Transverse colon (tissue), 4 donors: ENCODE measurements around the gene KRTAP16-1. TPM values are rescaled to one million over a fixed set of nuclear protein-coding genes. Genes with fewer than 3 reads are reported as not detected.

Experiments used
- DNase-seq: peaks from one replicate; pipeline ENCODE4 v3.0.0-alpha.2; 2019
- H3K27ac ChIP-seq, 4 donors: fragments of 200-600 bp; sonication (generic); 2 replicates each; pipeline ENCODE4 v1.5.1; 2016 to 2018; ENCODE audit warnings: inconsistent platforms in 4 of 4
- H3K27me3 ChIP-seq: fragments of 200-600 bp; sonication (generic); 2 replicates; pipeline ENCODE4 v1.5.1; 2017; ENCODE audit warnings: inconsistent platforms
- H3K36me3 ChIP-seq, 4 donors: fragments of 200-600 bp; sonication (generic); 2 replicates each; pipeline ENCODE4 v1.5.1; 2017 to 2019; ENCODE audit warnings: inconsistent platforms in 4 of 4
- H3K4me1 ChIP-seq, 4 donors: fragments of 200-600 bp; sonication (generic); 2 replicates each; pipeline ENCODE4 v1.5.1; 2017 to 2020; ENCODE audit warnings: inconsistent platforms in 4 of 4
- H3K4me3 ChIP-seq, 4 donors: fragments of 200-600 bp; sonication (generic); 1 replicate in 1 of 4; 2 replicates in 3 of 4; pipeline versions ENCODE4 v1.5.1 to v1.6.1; 2017 to 2019; ENCODE audit warnings: inconsistent platforms in 4 of 4
- H3K9me3 ChIP-seq, 2 donors: fragments of 200-600 bp; sonication (generic); 2 replicates each; pipeline ENCODE4 v1.5.1; 2017 to 2019; ENCODE audit warnings: inconsistent platforms in 2 of 2
- EP300 ChIP-seq: sonication (generic); formaldehyde crosslinking; IDR thresholded peaks from one replicate; pipeline ENCODE4 v1.6.1; 2017; ENCODE audit warnings: antibody characterized with exemption, low read depth
- POLR2A ChIP-seq: fragments of 450-650 bp; IDR thresholded peaks from one replicate; pipeline ENCODE4 v1.6.1; 2016; ENCODE audit warnings: antibody characterized with exemption, mild to moderate bottlenecking, moderate library complexity
- POLR2AphosphoS5 ChIP-seq, 3 donors: sonication (generic); formaldehyde crosslinking; IDR thresholded peaks; one replicate each; pipeline ENCODE4 v1.6.1; 2016; ENCODE audit warnings: antibody characterized with exemption in 3 of 3
- WGBS, 2 donors: methylation state at CpG; one replicate each; pipeline ENCODE4 v1.1.5; 2018; ENCODE audit warnings: low coverage in 1 of 2; 5-methylcytosine and 5-hydroxymethylcytosine counted together
- in situ Hi-C, 4 donors: fragments of 200-750 bp; cut with MboI; loops; one replicate each; pipeline versions ENCODE4 v1.15.0 to v1.15.1; 2017; ENCODE audit warnings: low sequenced_read_pairs in 3 of 4, low pct_ligation_motif_present in 1 of 4, low pct_unique_long_range_greater_than_20kb in 1 of 4
- intact Hi-C: fragments of 100-400 bp; cut with DNase I; formaldehyde crosslinking; loops from one replicate; pipeline ENCODE4 v1.15.1; 2023; ENCODE audit warnings: low total_unique reads
- total RNA-seq, 4 donors: library from RNA; depleted of rRNA; stranded (reverse); fragments of >200 nt; gene quantifications; one replicate each; pipeline ENCODE4 v1.1.0, GENCODE V29; 2016
- TF ChIP-seq, protein P1 (sequence below), 5 experiments: fragments of 200-600 bp in 3 of 5; fragments of 450-650 bp in 2 of 5; sonication (generic) in 3 of 5; IDR thresholded peaks; 1 replicate in 2 of 5; 2 replicates in 3 of 5; pipeline ENCODE4 v1.5.1; 2016 to 2017; ENCODE audit warnings: antibody characterized with exemption in 5 of 5, inconsistent platforms in 3 of 5, mild to moderate bottlenecking in 2 of 5, moderate library complexity in 1 of 5

Gene KRTAP16-1
- total RNA-seq, 4 donors from 2014 or later: not detected

DNA sequence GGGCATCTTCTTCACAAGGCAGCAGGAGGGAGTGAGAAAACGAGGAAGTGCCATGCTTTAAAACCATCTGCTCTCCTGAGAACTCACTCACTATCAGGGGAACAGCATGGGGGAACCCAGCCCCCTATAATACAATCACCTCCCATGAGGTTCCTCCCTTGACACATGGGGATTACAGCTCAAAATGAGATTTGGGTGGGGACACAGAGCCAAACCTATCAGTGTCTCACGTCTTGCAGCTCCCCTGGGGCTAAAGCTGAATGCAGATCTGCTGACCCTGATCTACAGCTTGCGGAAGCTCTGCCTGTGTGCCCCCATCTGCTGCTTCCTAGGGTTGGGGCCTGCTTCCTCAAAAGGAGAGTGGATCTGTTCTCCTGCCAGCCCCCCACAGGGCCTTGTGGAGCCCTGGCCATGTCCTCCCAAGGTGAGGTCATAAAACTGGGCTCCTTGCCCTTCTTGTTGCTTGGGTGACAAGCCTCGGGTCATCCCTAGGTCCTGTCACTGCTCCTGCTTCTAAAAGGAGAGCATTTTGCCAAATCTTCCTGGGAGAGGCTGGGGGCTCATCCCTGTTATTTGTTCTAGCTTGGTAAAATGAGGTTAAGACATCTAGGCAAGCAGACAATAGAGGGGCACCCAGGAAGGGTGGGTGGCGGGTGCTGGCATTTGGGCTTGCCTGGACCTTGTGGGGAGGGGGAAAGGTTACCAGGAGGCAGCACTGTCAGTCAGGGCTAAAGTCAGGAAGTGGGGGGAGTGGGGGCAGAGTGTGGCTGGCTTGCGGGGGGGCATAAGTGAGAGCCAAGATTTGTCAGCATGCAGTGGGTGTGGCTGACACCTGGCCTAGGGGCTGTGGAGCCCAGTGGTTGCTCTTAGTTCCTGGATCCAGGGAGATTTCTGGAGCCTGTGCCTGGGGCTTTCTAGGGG, 25.5 kb upstream of the KRTAP16-1 start:
- Histone ChIP-seq H3K4me3 (no peak overlapping the region), H3K27ac (no peak overlapping the region), H3K27me3 (no peaks in the 10 kb centered on the region), H3K9me3 (no peaks in the 10 kb centered on the region), H3K4me1 (peaks cover 0 to under 1% (median 0%) of the 10 kb centered on the region in 4 donors), H3K36me3 (no peaks in the 10 kb centered on the region)
- in situ Hi-C loops (loop anchor here in 1 of 4 donors (25.0 kb wide), 1 partner anchor 522 kb away; the partner anchor contains the start of gene KRT10), intact Hi-C loops (no loop called here)
- 61 to 77% methylated on average over 3 to 6 of the region's 6 CpGs for WGBS, 2 donors
- no peak for DNase-seq
- TF ChIP-seq, protein P1, sequence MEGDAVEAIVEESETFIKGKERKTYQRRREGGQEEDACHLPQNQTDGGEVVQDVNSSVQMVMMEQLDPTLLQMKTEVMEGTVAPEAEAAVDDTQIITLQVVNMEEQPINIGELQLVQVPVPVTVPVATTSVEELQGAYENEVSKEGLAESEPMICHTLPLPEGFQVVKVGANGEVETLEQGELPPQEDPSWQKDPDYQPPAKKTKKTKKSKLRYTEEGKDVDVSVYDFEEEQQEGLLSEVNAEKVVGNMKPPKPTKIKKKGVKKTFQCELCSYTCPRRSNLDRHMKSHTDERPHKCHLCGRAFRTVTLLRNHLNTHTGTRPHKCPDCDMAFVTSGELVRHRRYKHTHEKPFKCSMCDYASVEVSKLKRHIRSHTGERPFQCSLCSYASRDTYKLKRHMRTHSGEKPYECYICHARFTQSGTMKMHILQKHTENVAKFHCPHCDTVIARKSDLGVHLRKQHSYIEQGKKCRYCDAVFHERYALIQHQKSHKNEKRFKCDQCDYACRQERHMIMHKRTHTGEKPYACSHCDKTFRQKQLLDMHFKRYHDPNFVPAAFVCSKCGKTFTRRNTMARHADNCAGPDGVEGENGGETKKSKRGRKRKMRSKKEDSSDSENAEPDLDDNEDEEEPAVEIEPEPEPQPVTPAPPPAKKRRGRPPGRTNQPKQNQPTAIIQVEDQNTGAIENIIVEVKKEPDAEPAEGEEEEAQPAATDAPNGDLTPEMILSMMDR (IDR thresholded peaks at IDR 0.05): no peak
- TF ChIP-seq POLR2AphosphoS5 (IDR thresholded peaks at IDR 0.05) (no peak), POLR2A (no peak), EP300 (no peak)

DNA sequence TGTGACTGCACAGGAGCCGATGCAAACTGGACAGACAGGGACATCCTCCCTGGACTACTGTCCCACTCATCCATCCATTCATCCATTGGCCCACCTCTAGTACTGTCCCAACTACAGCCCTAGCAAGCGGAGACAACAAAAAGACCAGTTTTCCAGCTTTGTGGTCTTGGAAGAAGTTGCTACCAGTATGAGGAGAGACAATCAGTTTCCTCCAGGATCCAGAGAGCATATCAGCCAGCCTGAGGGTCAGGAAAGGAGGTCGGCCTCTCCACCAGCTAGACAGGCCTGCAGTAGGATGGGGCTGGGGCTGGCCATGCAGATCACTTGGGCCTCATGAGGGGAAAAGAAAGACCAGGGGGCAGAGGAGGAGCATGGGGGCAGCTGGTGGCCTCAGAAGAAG, 24.7 kb upstream of the KRTAP16-1 start:
- intact Hi-C loops (no loop called here), in situ Hi-C loops (loop anchor here in 1 of 4 donors (25.0 kb wide), 1 partner anchor 522 kb away; the partner anchor contains the start of gene KRT10)
- H3K36me3 ChIP-seq: no peaks in the 10 kb centered on the region
- WGBS, 2 donors: 95 to 100% methylated on average over 1 to 3 of the region's 3 CpGs
- no peak overlapping the region for H3K4me3 ChIP-seq
- H3K27ac ChIP-seq: no peak overlapping the region
- H3K4me1 ChIP-seq: no peaks in the 10 kb centered on the region
- H3K27me3 ChIP-seq: no peaks in the 10 kb centered on the region
- no peaks in the 10 kb centered on the region for H3K9me3 ChIP-seq
- DNase-seq: no peak
- TF ChIP-seq, protein P1 (IDR thresholded peaks at IDR 0.05): no peak
- TF ChIP-seq POLR2A (no peak), EP300 (no peak), POLR2AphosphoS5 (IDR thresholded peaks at IDR 0.05) (no peak)

GRCh38 chr17:41333098-41333497, 24.0 kb upstream of the KRTAP16-1 start:
- Histone ChIP-seq H3K9me3 (no peaks in the 10 kb centered on the region), H3K36me3 (no peaks in the 10 kb centered on the region), H3K27me3 (no peaks in the 10 kb centered on the region), H3K4me1 (no peaks in the 10 kb centered on the region), H3K27ac (no peak overlapping the region), H3K4me3 (no peak overlapping the region)
- TF ChIP-seq POLR2AphosphoS5 (IDR thresholded peaks at IDR 0.05) (no peak), EP300 (no peak), POLR2A (no peak)
- TF ChIP-seq, protein P1 (IDR thresholded peaks at IDR 0.05): no peak
- 90% methylated on average over 5 of the region's 5 CpGs; no CpG with 5 or more reads in 1 of the 2 donors for WGBS, 2 donors
- in situ Hi-C loops: loop anchor here in 1 of 4 donors (25.0 kb wide), 1 partner anchor 521 kb away; the partner anchor contains the start of gene KRT10
- intact Hi-C loops: no loop called here
- no peak for DNase-seq

- no peak for TF ChIP-seq POLR2AphosphoS5 (IDR thresholded peaks at IDR 0.05)
- no peak for TF ChIP-seq POLR2A
- TF ChIP-seq, protein P1 (IDR thresholded peaks at IDR 0.05): no peak
- no peak for TF ChIP-seq EP300
- H3K27ac ChIP-seq: no peak overlapping the region
- no peak for DNase-seq
- no peaks in the 10 kb centered on the region for H3K9me3 ChIP-seq
- no peaks in the 10 kb centered on the region for H3K36me3 ChIP-seq
- no peaks in the 10 kb centered on the region for H3K4me1 ChIP-seq
- in situ Hi-C loops: loop anchor here in 1 of 4 donors (25.0 kb wide), 1 partner anchor 520 kb away; the partner anchor contains the start of gene KRT10
- intact Hi-C loops: no loop called here
- H3K4me3 ChIP-seq: no peak overlapping the region
- H3K27me3 ChIP-seq: no peaks in the 10 kb centered on the region
- 63% methylated on average over 2 of the region's 2 CpGs; no CpG with 5 or more reads in 1 of the 2 donors for whole genome bisulfite sequencing, 2 donors
Observed at GRCh38 chr17:41332239-41332638, 23.1 kb upstream of the KRTAP16-1 start.
